Measurements from ENCODE around the gene YIF1B. TPM values are rescaled to one million over a fixed set of nuclear protein-coding genes. Genes with fewer than 3 reads are reported as not detected.
A peak's percentile ranks its signal among the peaks of the same experiment; 100 is the strongest.

The YIF1B gene
- total and polyA plus RNA-seq, 4 donors: 34.1 to 74.1 (median 42.9) TPM

GRCh38 chr19:38267761-38268483 is 47.8 kb downstream of the YIF1B start:
- TF ChIP-seq NR2F2 (IDR thresholded peaks at IDR 0.05) (no peak), GABPA (IDR thresholded peaks at IDR 0.05 in 1 of 2, conservative IDR thresholded peaks at IDR 0.05 in 1 of 2) (no peak), ZBTB33 (IDR thresholded peaks at IDR 0.05) (no peak), FOXA2 (IDR thresholded peaks at IDR 0.05) (no peak), RAD21 (IDR thresholded peaks at IDR 0.05) (no peak), REST (IDR thresholded peaks at IDR 0.05) (no peak), MAX (IDR thresholded peaks at IDR 0.05) (no peak), CTCF (IDR thresholded peaks at IDR 0.05; ENCODE audit: low read depth, low read length, missing input control) (no peak)
- no peak overlapping the region for H3K27ac ChIP-seq (ENCODE audit: low read depth in 1 of 2, low read length in 2 of 2)
- no peaks in the 10 kb centered on the region for H3K27me3 ChIP-seq (ENCODE audit: control insufficient read depth in 4 of 4, insufficient read depth in 4 of 4, low read length in 3 of 4)
- H3K36me3 ChIP-seq (ENCODE audit: control insufficient read depth in 4 of 4, insufficient read depth in 3 of 4, low read depth in 1 of 4, low read length in 3 of 4): no peaks in the 10 kb centered on the region
- no peak for DNase-seq (ENCODE audit: low spot score)
- no peak overlapping the region for H3K4me3 ChIP-seq (ENCODE audit: low read depth in 1 of 3, low read length in 3 of 3)
- H3K9me3 ChIP-seq (ENCODE audit: control insufficient read depth in 4 of 4, low read length in 3 of 4): no peaks in the 10 kb centered on the region
- no peak overlapping the region for H3K9ac ChIP-seq (ENCODE audit: low read depth in 1 of 2, low read length in 2 of 2)
- WGBS: 68% methylated on average over 12 of the region's 12 CpGs
- H3K4me1 ChIP-seq (ENCODE audit: control insufficient read depth in 4 of 4, insufficient read depth in 4 of 4, low read length in 3 of 4): peaks cover 0 to 12% (median 9%) of the 10 kb centered on the region in 4 donors

GRCh38 chr19:38266981-38267597 is 48.7 kb downstream of the YIF1B start:
- H3K4me1 ChIP-seq (ENCODE audit: control insufficient read depth in 4 of 4, insufficient read depth in 4 of 4, low read length in 3 of 4): peaks cover 0 to 12% (median 9%) of the 10 kb centered on the region in 4 donors
- H3K9ac ChIP-seq (ENCODE audit: low read depth in 1 of 2, low read length in 2 of 2): no peak overlapping the region
- H3K4me3 ChIP-seq (ENCODE audit: low read depth in 1 of 3, low read length in 3 of 3): no peak overlapping the region
- peak overlapping the region; percentile 31 to 37 for H3K27ac ChIP-seq (ENCODE audit: low read depth in 1 of 2, low read length in 2 of 2)
- 58% methylated on average over 12 of the region's 12 CpGs for WGBS
- no peaks in the 10 kb centered on the region for H3K27me3 ChIP-seq (ENCODE audit: control insufficient read depth in 4 of 4, insufficient read depth in 4 of 4, low read length in 3 of 4)
- H3K9me3 ChIP-seq (ENCODE audit: control insufficient read depth in 4 of 4, low read length in 3 of 4): no peaks in the 10 kb centered on the region
- no peak for DNase-seq (ENCODE audit: low spot score)
- H3K36me3 ChIP-seq (ENCODE audit: control insufficient read depth in 4 of 4, insufficient read depth in 3 of 4, low read depth in 1 of 4, low read length in 3 of 4): no peaks in the 10 kb centered on the region
- no peak for TF ChIP-seq GABPA (IDR thresholded peaks at IDR 0.05 in 1 of 2, conservative IDR thresholded peaks at IDR 0.05 in 1 of 2)
- TF ChIP-seq YY1 (IDR thresholded peaks at IDR 0.05): no peak
- TF ChIP-seq ATF3 (IDR thresholded peaks at IDR 0.05): no peak
- no peak for TF ChIP-seq ZBTB33 (IDR thresholded peaks at IDR 0.05)
- TF ChIP-seq RXRA (IDR thresholded peaks at IDR 0.05): no peak
- no peak for TF ChIP-seq HNF4A (conservative IDR thresholded peaks at IDR 0.05)
- no peak for TF ChIP-seq JUND (IDR thresholded peaks at IDR 0.05)
- TF ChIP-seq TAF1 (conservative IDR thresholded peaks at IDR 0.05): no peak
- no peak for TF ChIP-seq FOXA2 (IDR thresholded peaks at IDR 0.05)
- no peak for TF ChIP-seq FOXA1 (IDR thresholded peaks at IDR 0.05)
- TF ChIP-seq HNF4G (IDR thresholded peaks at IDR 0.05): no peak
- TF ChIP-seq NR2F2 (IDR thresholded peaks at IDR 0.05): no peak
- no peak for TF ChIP-seq MAX (IDR thresholded peaks at IDR 0.05)
- no peak for TF ChIP-seq CTCF (IDR thresholded peaks at IDR 0.05; ENCODE audit: low read depth, low read length, missing input control)
